NCI-H2081 (cell line): ENCODE results near the gene MARCHF3.
"Not testable (repeated sequence)": the region's sequence is repeated elsewhere in the genome, so short reads cannot be mapped to it uniquely, and the experiment has no call there.

Experiments used
- DNase-seq, 2 experiments: peaks; one replicate each; lab custom pipeline; 2025; lab: John Stamatoyannopoulos, UW

Gene MARCHF3

GRCh38 chr5:126872561-126873354 is 157.6 kb downstream of the MARCHF3 start:
- DNase-seq = no peak

- DNase-seq = no peak
These were observed 158.9 kb downstream of the MARCHF3 start for GRCh38 chr5:126871441-126871840.

- peak in 1 of 2 experiments; percentile 9 for DNase-seq
These were observed 161.3 kb downstream of the MARCHF3 start for GRCh38 chr5:126869005-126869451.

GRCh38 chr5:126868338-126869004 is 161.9 kb downstream of the MARCHF3 start:
- no peak for DNase-seq

- DNase-seq = no peak
These were observed 163.3 kb downstream of the MARCHF3 start for GRCh38 chr5:126866851-126867636.

- DNase-seq = no peak
These were observed 165.1 kb downstream of the MARCHF3 start for GRCh38 chr5:126865299-126865698.

- no peak for DNase-seq
These were observed 166.2 kb downstream of the MARCHF3 start for GRCh38 chr5:126864042-126864688.

- no peak for DNase-seq
These were observed 167.0 kb downstream of the MARCHF3 start for GRCh38 chr5:126863402-126863801.

GRCh38 chr5:126858441-126858840 is 171.9 kb downstream of the MARCHF3 start:
- no peak for DNase-seq

GRCh38 chr5:126857472-126858410 is 172.6 kb downstream of the MARCHF3 start:
- DNase-seq = no peak

GRCh38 chr5:126855266-126855665 is 175.1 kb downstream of the MARCHF3 start:
- DNase-seq = no peak

- DNase-seq = no peak
These were observed 175.7 kb downstream of the MARCHF3 start for GRCh38 chr5:126854526-126855110.

- DNase-seq = not testable (repeated sequence)
These were observed 176.6 kb downstream of the MARCHF3 start for GRCh38 chr5:126853541-126854307.

GRCh38 chr5:126852841-126853271 is 177.5 kb downstream of the MARCHF3 start:
- DNase-seq = no peak

GRCh38 chr5:126852091-126852571 is 178.2 kb downstream of the MARCHF3 start:
- DNase-seq = no peak

GRCh38 chr5:126851501-126852011 is 178.8 kb downstream of the MARCHF3 start:
- no peak for DNase-seq

GRCh38 chr5:126849101-126849678 is 181.2 kb downstream of the MARCHF3 start:
- DNase-seq = no peak

GRCh38 chr5:126848253-126848652 is 182.1 kb downstream of the MARCHF3 start:
- no peak for DNase-seq

- DNase-seq = no peak
These were observed 182.5 kb downstream of the MARCHF3 start for GRCh38 chr5:126847826-126848251.
